GM03348 (cell line): Measurements from ENCODE around the gene PATZ1.

Experiments used
- DNase-seq: peaks from one replicate; pipeline ENCODE4 v3.0.0; 2012; ENCODE audit warnings: low spot score

The PATZ1 gene

GRCh38 chr22:31281733-31282132 lies 64.4 kb downstream of the PATZ1 start:
- no peak for DNase-seq

GRCh38 chr22:31279821-31280505 lies 66.2 kb downstream of the PATZ1 start:
- no peak for DNase-seq

- DNase-seq, result no peak
Observed at GRCh38 chr22:31279327-31279669, 66.8 kb downstream of the PATZ1 start.

- DNase-seq, result no peak
Observed at GRCh38 chr22:31278626-31279326, 67.4 kb downstream of the PATZ1 start.

- DNase-seq, result no peak
Observed at GRCh38 chr22:31278151-31278621, 68.0 kb downstream of the PATZ1 start.

- no peak for DNase-seq
Observed at GRCh38 chr22:31277741-31278140, 68.4 kb downstream of the PATZ1 start.

- DNase-seq, result no peak
Observed at GRCh38 chr22:31276426-31277167, 69.5 kb downstream of the PATZ1 start.
